ENCODE results near the gene ZDHHC12. TPM values are rescaled to one million over a fixed set of nuclear protein-coding genes. Genes with fewer than 3 reads are reported as not detected.

ZDHHC12 gene
- total and polyA plus RNA-seq, 2 of the 13 experiments (the other 11 are each of a cell fraction or from before 2014, with no cell fraction given) = 25.4 to 28.0 TPM

- TF ChIP-seq ARID5B (CRISPR knock-in tag; IDR thresholded peaks at IDR 0.05) = peak; percentile 66; the same call in 1 of the 2 replicates
- peak; percentile 97 for TF ChIP-seq ZBTB2 (CRISPR knock-in tag; IDR thresholded peaks at IDR 0.05; ENCODE audit: low read depth)
- no peak for TF ChIP-seq ZFYVE20 (CRISPR knock-in tag; IDR thresholded peaks at IDR 0.05; ENCODE audit: borderline replicate concordance, low read depth)
- TF ChIP-seq TBP (CRISPR knock-in tag; IDR thresholded peaks at IDR 0.05) = no peak
- peak; percentile 88 for TF ChIP-seq DMAP1 (CRISPR knock-in tag; IDR thresholded peaks at IDR 0.05)
- TF ChIP-seq SP1 (IDR thresholded peaks at IDR 0.05) = no peak
- peak; percentile 95 for TF ChIP-seq SP1 (CRISPR knock-in tag; IDR thresholded peaks at IDR 0.05)
- TF ChIP-seq ASH2L (IDR thresholded peaks at IDR 0.05; ENCODE audit: insufficient read length, low read depth, low read length) = peak; percentile 78
- TF ChIP-seq HDAC2 (CRISPR knock-in tag; IDR thresholded peaks at IDR 0.05) = peak; percentile 83
- TF ChIP-seq ARID4A (CRISPR knock-in tag; IDR thresholded peaks at IDR 0.05; ENCODE audit: borderline replicate concordance) = peak; percentile 97
- peak; percentile 90 for TF ChIP-seq ZNF331 (CRISPR knock-in tag; IDR thresholded peaks at IDR 0.05)
- TF ChIP-seq ZNF788 (CRISPR knock-in tag; IDR thresholded peaks at IDR 0.05; ENCODE audit: borderline replicate concordance) = peak; percentile 49; the same call in 1 of the 2 replicates
- TF ChIP-seq TFE3 (CRISPR knock-in tag; IDR thresholded peaks at IDR 0.05) = peak; percentile 51; the same call in 1 of the 2 replicates
- TF ChIP-seq BHLHE40 (IDR thresholded peaks at IDR 0.05; ENCODE audit: low read length) = peak; percentile 86
- TF ChIP-seq ZBTB37 (CRISPR knock-in tag; IDR thresholded peaks at IDR 0.05) = no peak
- TF ChIP-seq ZNF460 (CRISPR knock-in tag; IDR thresholded peaks at IDR 0.05; ENCODE audit: borderline replicate concordance) = no peak; the same call in 1 of the 2 replicates
Observed at GRCh38 chr9:128771745-128772519, 48.0 kb upstream of the ZDHHC12 start, which contains the start of gene ZER1 (continued).

All from HepG2 (cell line).